H1 (cell line): Measurements from ENCODE around the gene PLXNA4. TPM values are rescaled to one million over a fixed set of nuclear protein-coding genes. Genes with fewer than 3 reads are reported as not detected.

Experiments used
- CTCF ChIA-PET: fragments of 300-600 bp; sonication (Branson Sonifier 250); formaldehyde crosslinking; loops from one replicate; lab custom pipeline; 2021; ENCODE audit not compliant: partially characterized antibody; lab: Charles Lee
- POLR2A ChIA-PET: fragments of 300-600 bp; sonication (Branson Sonifier 250); formaldehyde crosslinking; loops from one replicate; lab custom pipeline; 2021; ENCODE audit warnings: inconsistent platforms; ENCODE audit not compliant: partially characterized antibody; lab: Charles Lee
- DNase-seq, 2 experiments: peaks; one replicate each; pipeline versions ENCODE4 v3.0.0 to v3.0.0-alpha.2; 2010 to 2022; ENCODE audit warnings: low spot score in 2 of 2, low read depth in 1 of 2, mixed read lengths in 1 of 2
- FAIRE-seq: peaks from 2 replicates; lab custom pipeline; 2011; peaks lifted over from hg19 to GRCh38; lab: Jason Lieb, UNC
- H2AFZ ChIP-seq: 2 replicates; pipeline ENCODE4 v1.8.1; 2012; ENCODE audit warnings: low read length, inconsistent platforms
- H2AK5ac ChIP-seq: 2 replicates; pipeline ENCODE4 v1.6.1; 2013; ENCODE audit warnings: low read depth, low read length
- H2BK120ac ChIP-seq: replicated peaks from 2 replicates; pipeline ENCODE3; 2013; ENCODE audit warnings: low read depth, low read length, inconsistent platforms
- H2BK12ac ChIP-seq: 2 replicates; pipeline ENCODE4 v1.6.1; 2013; ENCODE audit warnings: low read depth, low read length
- H2BK15ac ChIP-seq: 2 replicates; pipeline ENCODE4 v1.6.1; 2013; ENCODE audit warnings: low read length
- H2BK20ac ChIP-seq: 2 replicates; pipeline ENCODE4 v1.6.1; 2013; ENCODE audit warnings: low read length
- H2BK5ac ChIP-seq: 2 replicates; pipeline ENCODE4 v1.6.1; 2013; ENCODE audit warnings: low read depth, low read length
- H3K14ac ChIP-seq: 2 replicates; pipeline ENCODE4 v1.6.1; 2013; ENCODE audit warnings: inconsistent platforms; ENCODE audit not compliant: insufficient read length
- H3K18ac ChIP-seq: 2 replicates; pipeline ENCODE4 v1.6.1; 2013; ENCODE audit warnings: low read length; ENCODE audit errors: extremely low read depth
- H3K23ac ChIP-seq: 2 replicates; pipeline ENCODE4 v1.6.1; 2013; ENCODE audit warnings: inconsistent platforms; ENCODE audit not compliant: insufficient read length
- H3K23me2 ChIP-seq: 2 replicates; pipeline ENCODE4 v1.6.1; 2013; ENCODE audit warnings: low read depth, low read length
- H3K27ac ChIP-seq: 2 replicates; pipeline ENCODE4 v1.6.1; 2011; ENCODE audit warnings: low read depth, low read length, inconsistent platforms
- H3K27me3 ChIP-seq, 4 experiments: replicated peaks in 1 of 4; 1 replicate in 1 of 4; 2 replicates in 3 of 4; pipeline versions ENCODE4 v1.6.1 to v1.8.1; 2011 to 2013; ENCODE audit warnings: low read length in 3 of 4, mild to moderate bottlenecking in 3 of 4, inconsistent platforms in 2 of 4, mixed read lengths in 2 of 4, moderate library complexity in 1 of 4; ENCODE audit not compliant: control insufficient read depth in 3 of 4, insufficient read depth in 3 of 4; ENCODE audit errors: extremely low read depth in 1 of 4
- H3K36me3 ChIP-seq, 4 experiments: 2 replicates each; pipeline versions ENCODE4 v1.6.1 to v1.8.1; 2011 to 2013; ENCODE audit warnings: mild to moderate bottlenecking in 4 of 4, low read length in 3 of 4, moderate library complexity in 2 of 4, control low read depth in 1 of 4, inconsistent platforms in 1 of 4; ENCODE audit not compliant: insufficient read depth in 4 of 4, control insufficient read depth in 2 of 4
- H3K4ac ChIP-seq: replicated peaks from 2 replicates; pipeline ENCODE3; 2013; ENCODE audit warnings: low read length, low read depth, mixed read lengths, inconsistent platforms; ENCODE audit not compliant: insufficient read length
- H3K4me1 ChIP-seq, 4 experiments: replicated peaks in 1 of 4; 1 replicate in 1 of 4; 2 replicates in 3 of 4; pipeline versions ENCODE4 v1.6.1 to v1.8.1; 2011 to 2013; ENCODE audit warnings: low read length in 3 of 4, inconsistent platforms in 2 of 4, mixed read lengths in 1 of 4; ENCODE audit not compliant: insufficient read depth in 4 of 4, control insufficient read depth in 3 of 4
- H3K4me2 ChIP-seq, 2 experiments: 2 replicates each; pipeline versions ENCODE4 v1.6.1 to v1.8.1; 2011 to 2013; ENCODE audit warnings: low read depth in 2 of 2, low read length in 2 of 2, control low read depth in 1 of 2, inconsistent platforms in 1 of 2, mild to moderate bottlenecking in 1 of 2; ENCODE audit not compliant: insufficient read depth in 1 of 2
- H3K4me3 ChIP-seq, 4 experiments: fragments of 200-600, 300-600 bp in 1 of 4; sonication (generic), shearing (Covaris generic), sonication (Bioruptor Twin) in 1 of 4; 2 replicates each; pipeline versions ENCODE4 v1.5.1 to v1.8.1; 2011 to 2016; ENCODE audit warnings: low read length in 4 of 4, low read depth in 3 of 4, control low read depth in 2 of 4, inconsistent platforms in 2 of 4, mild to moderate bottlenecking in 2 of 4, mixed read lengths in 1 of 4, moderate library complexity in 1 of 4; ENCODE audit not compliant: insufficient read depth in 2 of 4; ENCODE audit errors: extremely low read depth in 1 of 4
- H3K56ac ChIP-seq: replicated peaks from 2 replicates; pipeline ENCODE3; 2013; ENCODE audit warnings: low read depth, mild to moderate bottlenecking, mixed read lengths, low read length, inconsistent platforms; ENCODE audit not compliant: insufficient read length
- H3K79me1 ChIP-seq: 2 replicates; pipeline ENCODE4 v1.6.1; 2013; ENCODE audit warnings: low read depth, low read length, control low read depth
- H3K79me2 ChIP-seq, 2 experiments: 2 replicates each; pipeline versions ENCODE4 v1.6.1 to v1.8.1; 2012 to 2013; ENCODE audit warnings: low read length in 2 of 2, mild to moderate bottlenecking in 2 of 2, inconsistent platforms in 1 of 2; ENCODE audit not compliant: insufficient read depth in 2 of 2, control insufficient read depth in 1 of 2
- H3K9ac ChIP-seq, 4 experiments: replicated peaks in 1 of 4; 1 replicate in 1 of 4; 2 replicates in 3 of 4; pipeline versions ENCODE4 v1.6.1 to v1.8.1; 2011 to 2013; ENCODE audit warnings: low read depth in 3 of 4, low read length in 3 of 4, control low read depth in 2 of 4, mild to moderate bottlenecking in 2 of 4, moderate library complexity in 2 of 4, inconsistent platforms in 1 of 4; ENCODE audit errors: extremely low read depth in 1 of 4
- H3K9me3 ChIP-seq, 2 experiments: 2 replicates each; pipeline versions ENCODE4 v1.6.1 to v1.8.1; 2012 to 2013; ENCODE audit warnings: mild to moderate bottlenecking in 2 of 2, moderate library complexity in 2 of 2, control low read depth in 1 of 2, inconsistent platforms in 1 of 2, low read depth in 1 of 2, low read length in 1 of 2, mixed read lengths in 1 of 2; ENCODE audit not compliant: insufficient read depth in 2 of 2
- H4K20me1 ChIP-seq, 2 experiments: replicated peaks in 1 of 2; 2 replicates each; pipeline versions ENCODE3 to v1.8.1; 2011 to 2013; ENCODE audit warnings: inconsistent platforms in 2 of 2, low read length in 2 of 2, mild to moderate bottlenecking in 1 of 2; ENCODE audit not compliant: insufficient read depth in 2 of 2, control insufficient read depth in 1 of 2
- H4K5ac ChIP-seq: 2 replicates; pipeline ENCODE4 v1.6.1; 2013; ENCODE audit warnings: low read length, low read depth, mixed read lengths, inconsistent platforms; ENCODE audit not compliant: insufficient read length
- H4K8ac ChIP-seq: 2 replicates; pipeline ENCODE4 v1.8.0; 2013; ENCODE audit warnings: mild to moderate bottlenecking, moderate library complexity, low read length, inconsistent platforms; ENCODE audit not compliant: insufficient read depth; ENCODE audit errors: extremely low read depth
- H4K91ac ChIP-seq: replicated peaks from 2 replicates; pipeline ENCODE3; 2013; ENCODE audit warnings: low read length, mixed read lengths, inconsistent platforms; ENCODE audit not compliant: insufficient read length
- BACH1 ChIP-seq: IDR thresholded peaks from 2 replicates; pipeline ENCODE4 v1.6.1; 2012; ENCODE audit warnings: low read length, improper control_type of control experiment
- BRCA1 ChIP-seq: IDR thresholded peaks from 2 replicates; pipeline ENCODE4 v1.6.1; 2012; ENCODE audit warnings: low read depth, low read length, improper control_type of control experiment
- EZH2 ChIP-seq: fragments of 200-600 bp; sonication (generic); IDR thresholded peaks from 2 replicates; pipeline ENCODE4 v1.7.1; 2012; ENCODE audit warnings: low read depth, mild to moderate bottlenecking, moderate library complexity, low read length, inconsistent platforms; ENCODE audit not compliant: severe bottlenecking
- FOSL1 ChIP-seq: IDR thresholded peaks from 2 replicates; pipeline ENCODE4 v1.6.1; 2011; ENCODE audit warnings: mild to moderate bottlenecking, low read depth, low read length, moderate library complexity; ENCODE audit not compliant: insufficient read depth
- JUND ChIP-seq: IDR thresholded peaks from 2 replicates; pipeline ENCODE4 v1.6.1; 2011; ENCODE audit warnings: mild to moderate bottlenecking, improper control_type of control experiment, low read length
- KDM5A ChIP-seq: fragments of 200-600 bp; IDR thresholded peaks from 2 replicates; pipeline ENCODE4 v1.7.1; 2012; ENCODE audit warnings: mild to moderate bottlenecking, low read length, inconsistent platforms, mixed read lengths
- MAFK ChIP-seq: IDR thresholded peaks from 2 replicates; pipeline ENCODE4 v1.6.1; 2012; ENCODE audit warnings: low read depth, mild to moderate bottlenecking, improper control_type of control experiment, low read length
- RAD21 ChIP-seq, 2 experiments: IDR thresholded peaks in 1 of 2; conservative IDR thresholded peaks in 1 of 2; 2 replicates each; pipeline ENCODE4 v1.6.1; 2011; ENCODE audit warnings: low read depth in 2 of 2, low read length in 2 of 2, improper control_type of control experiment in 1 of 2, inconsistent platforms in 1 of 2, mild to moderate bottlenecking in 1 of 2, moderate library complexity in 1 of 2
- RBBP5 ChIP-seq: IDR thresholded peaks from 2 replicates; pipeline ENCODE4 v1.7.1; 2012; ENCODE audit warnings: low read depth, mild to moderate bottlenecking, inconsistent platforms, low read length, moderate library complexity, borderline replicate concordance
- RNF2 ChIP-seq: fragments of 200-900, 300-1000 bp; sonication (generic); IDR thresholded peaks from 2 replicates; pipeline ENCODE4 v1.7.1; 2016; ENCODE audit warnings: borderline replicate concordance, low read depth, mild to moderate bottlenecking, antibody characterized with exemption, low read length; ENCODE audit not compliant: poor library complexity, severe bottlenecking; ENCODE audit errors: missing control alignments
- RXRA ChIP-seq: IDR thresholded peaks from 2 replicates; pipeline ENCODE4 v1.6.1; 2011; ENCODE audit warnings: low read depth, mild to moderate bottlenecking, low read length, moderate library complexity; ENCODE audit not compliant: insufficient read depth
- TEAD4 ChIP-seq: IDR thresholded peaks from 2 replicates; pipeline ENCODE4 v1.6.1; 2012; ENCODE audit warnings: low read depth, low read length, inconsistent platforms, mixed read lengths
- ZNF274 ChIP-seq: IDR thresholded peaks from 2 replicates; pipeline ENCODE4 v1.7.0; 2012; ENCODE audit warnings: low read length, borderline replicate concordance; ENCODE audit errors: extremely low read depth
- WGBS, 2 experiments: shearing (Covaris generic) in 1 of 2; methylation state at CpG; one replicate each; pipeline versions ENCODE4 v1.1.6 to v1.1.7; 2013 to 2015; ENCODE audit warnings: low lambda C conversion rate in 2 of 2, mixed read lengths in 2 of 2, inconsistent platforms in 1 of 2, low coverage in 1 of 2, missing lambda C conversion rate in 1 of 2; ENCODE audit not compliant: insufficient replicate concordance in 2 of 2, insufficient coverage in 1 of 2, insufficient read length in 1 of 2; ENCODE audit errors: extremely low coverage in 1 of 2, missing lambda C conversion rate in 1 of 2; 5-methylcytosine and 5-hydroxymethylcytosine counted together
- polyA plus RNA-seq, 7 experiments: library from polyadenylated mRNA; depleted of rRNA in 3 of 7; stranded (reverse) in 5 of 7; unstranded in 2 of 7; fragments of >200 nt in 5 of 7; fragments of 200-250 nt in 2 of 7; gene quantifications; 1 replicate in 5 of 7; 2 replicates in 1 of 7; 4 replicates in 1 of 7; pipeline versions ENCODE4 v1.2.1 to v1.2.3, GENCODE V29; 2011 to 2013; ENCODE audit warnings: missing spikeins in 2 of 7, mixed read lengths in 2 of 7
- total RNA-seq: library from RNA; stranded (reverse); fragmentation: NEBNext Ultra II Directional; extraction: Animal tissue kit (Norgen Biotek cat#: 25700); gene quantifications from 2 replicates; pipeline ENCODE4 v1.2.1, GENCODE V29; 2021

The PLXNA4 gene
- total and polyA plus RNA-seq, 2 of the 8 experiments (the other 6 are each of a cell fraction or from before 2014, with no cell fraction given), result 0.76 to 0.79 TPM

GRCh38 chr7:132286836-132287235 lies 289.4 kb downstream of the PLXNA4 start:
- H3K23me2 ChIP-seq, result no peaks in the 10 kb centered on the region
- H3K4me1 ChIP-seq, result no peaks in the 10 kb centered on the region
- no peak overlapping the region for H3K9ac ChIP-seq
- no peak overlapping the region for H4K91ac ChIP-seq
- H4K8ac ChIP-seq, result no peak overlapping the region
- H3K56ac ChIP-seq, result no peak overlapping the region
- no peak overlapping the region for H3K27ac ChIP-seq
- H3K4me3 ChIP-seq, result no peak overlapping the region
- WGBS, 2 experiments, result 86% methylated on average over 5 of the region's 5 CpGs; no CpG with 5 or more reads in 1 of the 2 experiments
- H4K5ac ChIP-seq, result no peak overlapping the region
- FAIRE-seq, result no peak
- no peak overlapping the region for H2BK120ac ChIP-seq
- H3K9me3 ChIP-seq, result no peaks in the 10 kb centered on the region
- H2AFZ ChIP-seq, result no peak overlapping the region
- no peak overlapping the region for H2BK15ac ChIP-seq
- POLR2A ChIA-PET, result no interaction called here
- H3K36me3 ChIP-seq, result no peaks in the 10 kb centered on the region
- H3K79me2 ChIP-seq, result no peaks in the 10 kb centered on the region
- H3K18ac ChIP-seq, result no peak overlapping the region
- H3K4me2 ChIP-seq, result no peak overlapping the region
- no peak overlapping the region for H2AK5ac ChIP-seq
- H3K79me1 ChIP-seq, result no peaks in the 10 kb centered on the region
- no peak overlapping the region for H2BK5ac ChIP-seq
- no peak overlapping the region for H2BK12ac ChIP-seq
- H2BK20ac ChIP-seq, result no peak overlapping the region
- no peak overlapping the region for H3K23ac ChIP-seq
- no peak for DNase-seq
- CTCF ChIA-PET, result interaction anchor here (0.9 to 1.7 kb wide), 9 partner anchors 8 to 294 kb away, joined by 3 to 4 read pairs (median 3); no protein-coding TSS in a partner anchor
- H3K14ac ChIP-seq, result no peak overlapping the region
- TF ChIP-seq RBBP5 (no peak), FOSL1 (no peak), BRCA1 (no peak), TEAD4 (no peak), BACH1 (no peak), KDM5A (no peak), JUND (no peak), MAFK (no peak), EZH2 (no peak), RNF2 (no peak), RXRA (no peak), ZNF274 (no peak), RAD21 (IDR thresholded peaks at IDR 0.05 in 1 of 2, conservative IDR thresholded peaks at IDR 0.05 in 1 of 2; ENCODE audit: low read depth in 2 of 2, low read length in 2 of 2) (no peak)
- TF ChIP-seq, all 59 proteins: peak for 0
- Histone ChIP-seq H3K4ac (no peak overlapping the region), H3K27me3 (no peaks in the 10 kb centered on the region), H4K20me1 (no peaks in the 10 kb centered on the region)
